HCT116 (cell line): Measurements from ENCODE around the gene EXOC6B. TPM values are rescaled to one million over a fixed set of nuclear protein-coding genes. Genes with fewer than 3 reads are reported as not detected.

Source experiments
- ATAC-seq: fragments of 200-7000 bp; cut with Tn5 transposase; 2 replicates; pipeline ENCODE4 v1.9.1; 2020; ENCODE audit warnings: mild to moderate bottlenecking, moderate library complexity
- BruUV-seq: library from RNA; stranded (reverse); fragments of 400-500 nt; replicated peaks from 2 replicates; lab custom pipeline; 2021; lab: Mats Ljungman, UMichigan
- CTCF ChIA-PET: fragments of 300-600 bp; sonication (Branson Sonifier 250); formaldehyde crosslinking; loops from one replicate; lab custom pipeline; 2021; ENCODE audit warnings: antibody characterized with exemption; lab: Charles Lee
- POLR2A ChIA-PET: fragments of 300-600, 350-600 bp; sonication (Branson Sonifier 250); formaldehyde crosslinking; loops from one replicate; lab custom pipeline; 2021; ENCODE audit warnings: antibody characterized with exemption; lab: Charles Lee
- RAD21 ChIA-PET, 2 experiments: fragments of 300-600 bp; sonication (Branson Sonifier 250); formaldehyde crosslinking; loops; one replicate each; lab custom pipeline; 2023; ENCODE audit warnings: low total read pairs in 2 of 2; ENCODE audit not compliant: uncharacterized antibody in 2 of 2, unreplicated experiment in 2 of 2, low non-redundant PET in 1 of 2; lab: Charles Lee
- DNase-seq: peaks from one replicate; pipeline ENCODE4 v3.0.0-alpha.2; 2010; ENCODE audit warnings: low read depth, low spot score
- H2AFZ ChIP-seq: fragments of 200-600 bp; shearing (Covaris generic), sonication (generic); 2 replicates; pipeline ENCODE4 v1.6.1; 2017; ENCODE audit warnings: low read depth, mixed run types, mixed read lengths, antibody characterized with exemption, low read length; ENCODE audit not compliant: poor library complexity, severe bottlenecking
- H3K27ac ChIP-seq: 2 replicates; pipeline ENCODE4 v1.5.1; 2012; ENCODE audit warnings: low read depth, low read length
- H3K27me3 ChIP-seq: fragments of 200-600 bp; sonication (generic); 2 replicates; pipeline ENCODE4 v1.6.1; 2016; ENCODE audit warnings: mixed run types, low read length, mixed read lengths; ENCODE audit not compliant: insufficient read depth
- H3K36me3 ChIP-seq, 2 experiments: fragments of 200-500 bp in 1 of 2; fragments of 200-600 bp in 1 of 2; sonication (Bioruptor generic) in 1 of 2; sonication (generic) in 1 of 2; 2 replicates each; pipeline versions ENCODE4 v1.5.1 to v1.6.1; 2014 to 2016; ENCODE audit warnings: low read length in 2 of 2, inconsistent platforms in 1 of 2, mixed read lengths in 1 of 2, mixed run types in 1 of 2; ENCODE audit not compliant: insufficient read depth in 2 of 2, control insufficient read depth in 1 of 2
- H3K4me1 ChIP-seq, 2 experiments: fragments of 200-600 bp in 1 of 2; sonication (generic) in 1 of 2; 2 replicates each; pipeline versions ENCODE4 v1.5.1 to v1.6.1; 2012 to 2017; ENCODE audit warnings: low read length in 2 of 2, inconsistent platforms in 1 of 2, mild to moderate bottlenecking in 1 of 2, mixed read lengths in 1 of 2, mixed run types in 1 of 2, moderate library complexity in 1 of 2; ENCODE audit not compliant: insufficient read depth in 2 of 2, control insufficient read depth in 1 of 2
- H3K4me2 ChIP-seq: fragments of 200-600 bp; sonication (generic); 2 replicates; pipeline ENCODE4 v1.6.1; 2017; ENCODE audit warnings: mixed run types, low read length, mixed read lengths
- H3K4me3 ChIP-seq, 2 experiments: fragments of 200-600 bp in 1 of 2; sonication (generic) in 1 of 2; replicated peaks in 1 of 2; 2 replicates each; pipeline ENCODE4 v1.5.1; 2011 to 2016; ENCODE audit warnings: low read length in 2 of 2, control low read depth in 1 of 2, low read depth in 1 of 2, mild to moderate bottlenecking in 1 of 2, mixed read lengths in 1 of 2, mixed run types in 1 of 2
- H3K79me2 ChIP-seq: fragments of 200-600 bp; sonication (generic); 2 replicates; pipeline ENCODE4 v1.6.1; 2017; ENCODE audit warnings: mild to moderate bottlenecking, mixed run types, low read length, moderate library complexity, mixed read lengths; ENCODE audit not compliant: insufficient read depth
- H3K9ac ChIP-seq: fragments of 200-600 bp; sonication (generic); 2 replicates; pipeline ENCODE4 v1.6.1; 2016; ENCODE audit warnings: low read length, mixed read lengths
- H3K9me2 ChIP-seq: fragments of 200-600 bp; sonication (generic), shearing (Covaris generic); 2 replicates; pipeline ENCODE4 v1.6.1; 2017; ENCODE audit warnings: mixed run types, mild to moderate bottlenecking, moderate library complexity; ENCODE audit not compliant: insufficient read depth
- H3K9me3 ChIP-seq, 2 experiments: fragments of 200-500 bp in 1 of 2; fragments of 200-600 bp in 1 of 2; sonication (Bioruptor generic) in 1 of 2; sonication (generic) in 1 of 2; 2 replicates each; pipeline ENCODE4 v1.6.1; 2014 to 2017; ENCODE audit warnings: low read length in 2 of 2, mixed read lengths in 2 of 2, inconsistent platforms in 1 of 2, low read depth in 1 of 2, mild to moderate bottlenecking in 1 of 2, mixed run types in 1 of 2, moderate library complexity in 1 of 2; ENCODE audit not compliant: control insufficient read depth in 1 of 2, insufficient read depth in 1 of 2
- H4K20me1 ChIP-seq: fragments of 200-600 bp; sonication (generic), shearing (Covaris generic); 2 replicates; pipeline ENCODE4 v1.6.1; 2017; ENCODE audit warnings: mixed run types, mild to moderate bottlenecking, moderate library complexity; ENCODE audit not compliant: insufficient read depth
- intact Hi-C: fragments of 100-400 bp; cut with micrococcal nuclease; formaldehyde crosslinking; loops from 2 replicates; pipeline ENCODE4 v1.10.0; 2022
- total RNA-seq: library from RNA; stranded (reverse); gene quantifications from one replicate; pipeline ENCODE4 v1.2.1, GENCODE V29; 2021; ENCODE audit not compliant: unreplicated experiment
- TF ChIP-seq, protein P1 (sequence below): IDR thresholded peaks from 2 replicates; pipeline ENCODE4 v1.6.1; 2011; ENCODE audit warnings: mild to moderate bottlenecking, low read length, moderate library complexity; ENCODE audit not compliant: insufficient replicate concordance; ENCODE audit errors: extremely low read depth
- TF ChIP-seq, protein P2 (sequence below): IDR thresholded peaks from 2 replicates; pipeline ENCODE4 v1.6.1; 2012
- TF ChIP-seq, protein P3 (sequence below), 3 experiments: fragments of 200-600 bp in 1 of 3; sonication (generic) in 1 of 3; IDR thresholded peaks in 2 of 3; conservative IDR thresholded peaks in 1 of 3; 2 replicates each; pipeline ENCODE4 v1.5.1; 2012 to 2017; ENCODE audit warnings: low read depth in 2 of 3, low read length in 2 of 3, antibody characterized with exemption in 1 of 3, borderline replicate concordance in 1 of 3, control low read depth in 1 of 3, mild to moderate bottlenecking in 1 of 3, mixed read lengths in 1 of 3, mixed run types in 1 of 3, moderate library complexity in 1 of 3; ENCODE audit not compliant: insufficient read depth in 1 of 3

EXOC6B gene
- total RNA-seq, 1 experiment from 2014 or later = 25.4 TPM

DNA sequence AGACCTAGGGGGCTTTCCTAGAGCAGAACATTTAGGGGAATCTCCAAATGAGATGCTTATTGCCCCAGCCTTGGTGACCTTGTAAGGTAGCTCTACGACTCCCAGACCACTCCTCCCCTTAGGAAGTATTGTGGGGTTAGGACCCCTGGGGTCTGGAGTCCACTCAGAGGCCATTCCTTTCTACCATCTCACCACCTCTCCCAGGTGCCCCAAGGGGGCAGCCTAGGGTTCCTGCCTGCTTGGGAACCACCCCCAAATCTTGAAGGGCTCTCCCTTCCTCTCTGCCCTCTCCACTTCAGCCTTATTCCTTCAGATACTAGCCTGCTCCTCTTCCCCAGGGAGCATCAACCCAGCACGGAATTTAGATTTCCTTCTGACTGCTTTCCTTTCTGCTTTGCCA lies 17.5 kb upstream of the EXOC6B start:
- ATAC-seq = 0 out of 2 replicates have a peak, but pooled peaks have one; percentile 44
- RAD21 ChIA-PET = no interaction called here
- intact Hi-C loops = no loop called here

More for the DNA sequence above, 17.5 kb upstream of the EXOC6B start:
- no peaks in the 10 kb centered on the region for H3K79me2 ChIP-seq
- ChIA-PET CTCF (no interaction called here), POLR2A (no interaction called here)
- H3K27me3 ChIP-seq = no peaks in the 10 kb centered on the region
- TF ChIP-seq, protein P1, sequence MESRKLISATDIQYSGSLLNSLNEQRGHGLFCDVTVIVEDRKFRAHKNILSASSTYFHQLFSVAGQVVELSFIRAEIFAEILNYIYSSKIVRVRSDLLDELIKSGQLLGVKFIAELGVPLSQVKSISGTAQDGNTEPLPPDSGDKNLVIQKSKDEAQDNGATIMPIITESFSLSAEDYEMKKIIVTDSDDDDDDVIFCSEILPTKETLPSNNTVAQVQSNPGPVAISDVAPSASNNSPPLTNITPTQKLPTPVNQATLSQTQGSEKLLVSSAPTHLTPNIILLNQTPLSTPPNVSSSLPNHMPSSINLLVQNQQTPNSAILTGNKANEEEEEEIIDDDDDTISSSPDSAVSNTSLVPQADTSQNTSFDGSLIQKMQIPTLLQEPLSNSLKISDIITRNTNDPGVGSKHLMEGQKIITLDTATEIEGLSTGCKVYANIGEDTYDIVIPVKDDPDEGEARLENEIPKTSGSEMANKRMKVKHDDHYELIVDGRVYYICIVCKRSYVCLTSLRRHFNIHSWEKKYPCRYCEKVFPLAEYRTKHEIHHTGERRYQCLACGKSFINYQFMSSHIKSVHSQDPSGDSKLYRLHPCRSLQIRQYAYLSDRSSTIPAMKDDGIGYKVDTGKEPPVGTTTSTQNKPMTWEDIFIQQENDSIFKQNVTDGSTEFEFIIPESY = no peak
- TF ChIP-seq, protein P2, sequence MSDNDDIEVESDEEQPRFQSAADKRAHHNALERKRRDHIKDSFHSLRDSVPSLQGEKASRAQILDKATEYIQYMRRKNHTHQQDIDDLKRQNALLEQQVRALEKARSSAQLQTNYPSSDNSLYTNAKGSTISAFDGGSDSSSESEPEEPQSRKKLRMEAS = no peak
- TF ChIP-seq, protein P3, sequence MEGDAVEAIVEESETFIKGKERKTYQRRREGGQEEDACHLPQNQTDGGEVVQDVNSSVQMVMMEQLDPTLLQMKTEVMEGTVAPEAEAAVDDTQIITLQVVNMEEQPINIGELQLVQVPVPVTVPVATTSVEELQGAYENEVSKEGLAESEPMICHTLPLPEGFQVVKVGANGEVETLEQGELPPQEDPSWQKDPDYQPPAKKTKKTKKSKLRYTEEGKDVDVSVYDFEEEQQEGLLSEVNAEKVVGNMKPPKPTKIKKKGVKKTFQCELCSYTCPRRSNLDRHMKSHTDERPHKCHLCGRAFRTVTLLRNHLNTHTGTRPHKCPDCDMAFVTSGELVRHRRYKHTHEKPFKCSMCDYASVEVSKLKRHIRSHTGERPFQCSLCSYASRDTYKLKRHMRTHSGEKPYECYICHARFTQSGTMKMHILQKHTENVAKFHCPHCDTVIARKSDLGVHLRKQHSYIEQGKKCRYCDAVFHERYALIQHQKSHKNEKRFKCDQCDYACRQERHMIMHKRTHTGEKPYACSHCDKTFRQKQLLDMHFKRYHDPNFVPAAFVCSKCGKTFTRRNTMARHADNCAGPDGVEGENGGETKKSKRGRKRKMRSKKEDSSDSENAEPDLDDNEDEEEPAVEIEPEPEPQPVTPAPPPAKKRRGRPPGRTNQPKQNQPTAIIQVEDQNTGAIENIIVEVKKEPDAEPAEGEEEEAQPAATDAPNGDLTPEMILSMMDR (IDR thresholded peaks at IDR 0.05 in 2 of 3, conservative IDR thresholded peaks at IDR 0.05 in 1 of 3; ENCODE audit: borderline replicate concordance in 1 of 3, insufficient read depth in 1 of 3, low read depth in 2 of 3, low read length in 2 of 3) = peak in 2 of 3 experiments; percentile 15 to 21; a peak in 1 of 6 replicates
- DNase-seq = no peak
- no peak overlapping the region for H3K27ac ChIP-seq
- H3K9me2 ChIP-seq = no peaks in the 10 kb centered on the region
- no peak overlapping the region for H2AFZ ChIP-seq
- H4K20me1 ChIP-seq = no peaks in the 10 kb centered on the region
- H3K4me3 ChIP-seq = no peak overlapping the region
- H3K9me3 ChIP-seq = no peaks in the 10 kb centered on the region
- BruUV-seq = no TSS peak
- no peaks in the 10 kb centered on the region for H3K36me3 ChIP-seq
- H3K4me2 ChIP-seq = no peak overlapping the region
- no peaks in the 10 kb centered on the region for H3K4me1 ChIP-seq
- no peak overlapping the region for H3K9ac ChIP-seq
